DMS53 (cell line): Measurements from ENCODE around the gene PRPF18.
A peak's percentile ranks its signal among the peaks of the same experiment; 100 is the strongest.

ENCODE experiments used
- DNase-seq: peaks from one replicate; lab custom pipeline; 2025; lab: John Stamatoyannopoulos, UW

The PRPF18 gene

DNA sequence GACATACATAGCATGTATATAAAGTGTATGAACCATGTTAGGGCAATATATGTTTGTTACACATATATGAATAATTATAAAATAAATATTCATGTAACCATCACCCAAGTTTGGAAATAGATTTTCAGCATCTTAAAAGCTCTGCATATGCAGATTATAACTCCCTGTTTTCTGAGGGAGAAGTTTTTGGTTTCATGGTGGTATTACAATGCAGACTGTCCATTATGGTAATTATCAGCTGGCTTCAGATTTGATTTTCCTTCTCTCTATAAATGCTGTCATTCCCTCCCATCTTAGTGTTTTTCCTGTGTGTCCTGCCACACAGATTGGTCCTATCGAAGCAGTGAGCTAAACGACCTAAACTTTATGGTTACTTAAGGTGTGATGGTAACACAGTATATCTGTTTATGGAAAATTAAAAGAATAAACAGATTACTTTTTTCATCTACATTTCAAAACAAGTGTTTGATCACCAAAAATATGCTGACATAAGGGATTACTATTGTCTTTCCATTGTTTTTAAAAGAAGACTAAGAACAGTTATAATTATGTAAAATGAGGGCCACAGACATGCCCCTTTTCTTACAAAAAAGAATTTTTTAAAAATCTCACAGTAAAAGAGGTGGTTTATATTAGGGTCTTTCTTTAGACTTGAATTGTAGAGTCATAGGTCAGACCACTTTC, 17.7 kb downstream of the PRPF18 start:
- no peak for DNase-seq

DNA sequence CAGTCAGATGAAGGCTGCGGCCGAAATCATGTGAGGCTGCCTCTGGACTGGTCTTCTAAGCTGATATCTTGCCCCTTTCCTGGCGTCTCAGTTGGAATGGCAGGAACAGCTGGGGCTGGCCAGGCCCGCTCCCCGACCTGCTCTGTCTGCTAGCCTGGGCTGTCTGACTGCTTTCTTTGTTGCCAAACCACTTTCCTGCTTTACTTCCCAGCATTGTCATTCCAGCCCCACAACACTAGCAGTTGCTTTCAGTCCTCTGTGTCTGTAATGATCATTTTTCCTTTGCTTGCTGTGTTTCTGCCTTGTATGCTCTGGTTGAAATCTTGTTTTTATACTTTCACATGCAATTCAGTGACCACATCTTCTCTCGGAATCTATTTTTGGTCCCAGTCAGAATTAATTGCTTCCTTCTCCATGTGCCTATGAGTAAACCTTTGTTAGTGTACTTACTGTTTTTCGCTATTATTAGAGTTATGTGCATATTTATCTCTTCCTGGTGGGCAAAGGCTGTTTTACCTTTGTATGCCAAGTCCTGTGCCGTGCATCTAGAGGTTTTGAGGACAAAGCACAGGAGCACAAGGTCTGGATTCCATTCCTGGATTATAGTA, 21.6 kb downstream of the PRPF18 start:
- DNase-seq: no peak

GRCh38 chr10:13612654-13613373, 26.0 kb downstream of the PRPF18 start:
- DNase-seq: peak; percentile 6

GRCh38 chr10:13613519-13613918, 26.8 kb downstream of the PRPF18 start:
- DNase-seq: peak; percentile 24

DNA sequence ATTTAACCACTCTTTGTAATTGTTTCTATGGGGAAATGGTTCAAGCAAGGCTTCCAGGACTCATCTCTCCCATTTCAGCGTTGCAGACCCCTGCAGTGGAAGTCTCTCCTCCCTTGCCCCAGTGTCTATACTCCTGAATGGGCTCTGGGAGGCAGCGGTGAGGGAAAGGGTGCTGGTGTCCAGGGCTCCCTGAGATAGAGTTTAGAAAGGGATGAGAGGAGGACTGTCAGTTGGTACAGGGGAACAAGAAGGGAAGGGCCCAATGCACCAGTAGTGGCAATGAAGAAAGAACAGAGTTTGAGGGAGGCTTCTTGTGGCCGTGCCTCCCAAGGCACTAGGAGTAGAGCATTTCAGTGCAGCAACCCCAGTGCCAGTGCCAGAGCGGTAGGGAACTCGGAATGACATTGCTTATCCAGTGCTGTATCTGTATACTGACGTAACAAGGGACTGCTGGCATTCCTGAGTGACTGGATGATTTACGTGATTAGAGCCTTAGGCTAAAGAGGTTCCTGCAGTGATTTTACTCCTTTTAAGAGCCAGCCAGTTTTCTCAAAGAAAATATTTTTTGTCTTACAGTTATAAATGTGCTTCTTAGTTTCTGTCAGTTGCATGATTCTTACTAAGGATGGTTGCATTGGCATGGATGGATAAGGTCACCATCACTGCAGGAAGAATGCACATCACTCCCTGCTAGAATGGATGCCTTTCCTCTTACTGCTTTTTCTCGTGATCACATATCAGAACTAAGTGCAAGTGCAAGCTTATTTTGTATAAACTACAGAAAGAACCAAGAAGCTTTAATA, 28.0 kb downstream of the PRPF18 start:
- DNase-seq: no peak

GRCh38 chr10:13615650-13616300, 29.0 kb downstream of the PRPF18 start:
- DNase-seq: no peak

DNA sequence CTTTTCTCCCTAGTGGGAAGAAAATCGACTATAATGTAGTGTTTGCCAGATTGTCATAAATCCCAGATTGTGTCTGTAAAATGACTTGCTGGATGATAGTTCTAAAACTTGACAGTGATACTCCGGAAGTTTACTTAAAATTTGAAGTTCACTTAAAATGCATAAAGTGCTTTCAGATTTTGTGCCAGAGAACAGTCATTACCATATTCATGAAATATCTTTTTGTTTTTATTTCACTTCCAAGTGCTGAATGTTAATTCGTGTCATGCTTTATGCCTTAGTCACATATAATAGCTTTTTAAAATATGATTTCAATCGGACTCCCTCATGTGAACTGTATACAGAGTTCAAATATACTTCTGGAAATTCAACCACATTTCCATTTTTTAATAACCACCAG, 30.4 kb downstream of the PRPF18 start:
- no peak for DNase-seq

DNA sequence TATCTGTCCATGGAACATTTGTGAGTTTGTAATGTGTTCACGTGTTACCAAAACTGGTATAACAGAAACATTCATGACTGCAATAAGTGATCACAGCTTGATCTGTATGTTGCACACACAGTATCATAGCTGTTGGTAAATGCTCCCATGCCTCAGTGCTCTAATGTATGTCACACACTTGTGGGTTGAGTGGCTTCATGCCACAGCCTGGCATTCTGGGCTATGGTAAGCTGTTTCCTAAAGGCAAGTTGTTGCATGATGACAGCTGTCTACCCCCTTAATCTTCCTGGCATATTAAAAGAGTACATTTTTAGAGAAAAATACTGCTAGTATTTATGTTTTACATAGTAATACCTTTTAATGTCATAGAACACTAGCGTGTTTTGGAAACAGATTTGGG, 35.2 kb downstream of the PRPF18 start:
- no peak for DNase-seq

DNA sequence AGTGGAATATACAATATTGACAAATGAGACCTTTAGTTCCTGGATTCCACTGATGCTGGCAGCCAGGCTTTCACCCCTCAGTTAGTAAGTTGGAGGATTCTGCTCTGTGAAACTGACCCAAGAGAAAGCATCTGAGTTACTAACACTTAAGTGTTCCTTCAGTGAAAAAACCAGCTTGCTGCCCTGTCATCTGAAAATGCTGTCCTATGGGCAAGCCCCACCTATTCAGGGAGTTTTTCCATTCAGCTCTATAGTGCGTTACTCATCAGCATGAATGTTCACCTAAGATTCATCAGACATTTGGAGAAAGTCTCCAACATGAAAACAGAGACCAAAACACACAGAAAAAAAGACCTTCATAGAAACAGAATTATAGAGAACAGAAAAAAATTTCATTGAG, 37.9 kb downstream of the PRPF18 start:
- DNase-seq: no peak

DNA sequence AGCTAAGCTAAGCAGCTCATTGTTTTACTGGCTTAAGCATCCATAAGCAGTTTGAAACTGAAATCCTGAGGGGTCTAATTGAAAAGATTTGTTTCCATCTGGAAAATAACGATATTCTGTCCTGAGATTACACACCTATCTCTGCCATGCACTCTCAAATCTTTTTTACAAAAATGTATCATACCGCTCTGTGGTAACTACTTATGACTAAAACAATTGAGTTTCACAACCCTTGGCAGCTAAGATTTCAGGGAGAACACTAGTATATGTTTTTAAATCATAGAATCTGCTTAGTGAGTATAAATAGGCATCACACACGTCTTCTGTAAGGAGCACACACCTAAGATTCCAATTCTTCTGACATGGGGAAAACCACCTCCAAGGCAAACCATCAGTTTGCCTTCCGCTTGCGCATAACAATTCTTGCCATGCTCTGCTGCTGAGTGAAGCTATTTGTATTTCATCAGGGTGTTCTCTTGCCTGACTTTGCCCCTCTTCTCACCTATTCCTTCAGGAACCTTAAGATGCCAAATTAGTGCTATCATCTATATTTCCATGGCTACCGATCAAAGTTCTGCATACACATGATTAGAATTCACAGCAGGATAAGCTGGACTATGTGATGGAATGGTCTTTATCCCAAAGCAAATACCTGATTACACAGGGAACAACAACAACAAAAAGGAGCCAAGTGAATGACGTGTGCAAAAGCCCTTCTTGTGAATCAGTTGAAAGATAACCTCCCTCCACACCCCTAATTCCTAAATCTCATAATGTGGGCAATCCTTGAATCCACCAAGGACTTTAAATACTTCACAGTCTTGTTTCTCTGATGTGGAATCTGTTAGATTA, 40.9 kb downstream of the PRPF18 start:
- no peak for DNase-seq

GRCh38 chr10:13628661-13629060, 41.9 kb downstream of the PRPF18 start:
- DNase-seq: peak; percentile 17

DNA sequence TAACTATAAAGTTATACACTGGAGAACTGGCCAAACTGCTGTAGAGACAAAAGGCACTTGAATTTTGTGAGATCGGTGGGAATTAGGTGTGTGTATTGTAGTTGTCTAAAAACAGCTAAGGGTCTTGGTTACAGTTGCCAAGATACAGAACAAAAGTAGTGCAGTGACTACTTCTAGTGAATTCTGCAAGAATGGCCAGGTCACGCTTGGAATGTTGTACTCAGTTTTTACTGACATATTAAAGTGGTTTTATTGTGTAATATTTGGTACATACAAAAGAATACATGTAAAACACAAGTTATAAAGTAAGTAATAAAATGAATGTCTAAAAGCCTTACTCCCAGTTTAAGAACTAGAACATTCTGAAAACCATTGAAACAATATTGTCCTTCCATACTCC, 42.4 kb downstream of the PRPF18 start:
- peak; percentile 8 for DNase-seq

GRCh38 chr10:13630231-13630630, 43.5 kb downstream of the PRPF18 start:
- no peak for DNase-seq

- DNase-seq: no peak
Measured at GRCh38 chr10:13631594-13631993, 44.8 kb downstream of the PRPF18 start.

GRCh38 chr10:13632440-13632839, 45.7 kb downstream of the PRPF18 start:
- DNase-seq: no peak

DNA sequence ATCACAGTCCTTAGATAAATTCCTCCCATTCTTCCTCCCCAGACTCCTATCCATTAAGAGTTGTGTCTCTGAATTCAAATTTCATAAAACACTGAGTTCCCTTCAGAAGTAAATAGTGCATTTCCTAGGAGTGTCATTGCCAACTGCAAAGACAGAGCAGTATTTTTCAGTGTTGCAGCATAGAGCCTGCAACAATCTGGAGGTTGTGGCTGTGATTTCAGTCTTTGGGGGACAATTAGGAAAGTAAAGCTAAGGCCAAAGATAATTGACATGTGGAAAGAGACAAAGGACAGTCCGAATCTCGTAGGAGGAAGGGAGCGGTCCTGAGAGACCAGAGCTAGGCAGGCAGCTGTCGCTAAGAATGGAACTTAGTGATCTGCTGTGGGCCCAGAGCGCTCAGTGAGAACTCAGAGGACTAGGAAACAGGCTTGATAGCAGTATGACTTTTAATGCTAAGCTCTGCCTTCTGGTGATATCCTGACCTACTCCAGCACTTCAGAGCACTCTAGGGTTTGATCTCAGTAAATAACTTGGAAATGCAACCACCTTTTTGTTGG, 46.2 kb downstream of the PRPF18 start:
- no peak for DNase-seq

GRCh38 chr10:13633689-13634088, 46.9 kb downstream of the PRPF18 start:
- peak; percentile 50 for DNase-seq

GRCh38 chr10:13634207-13634606, 47.4 kb downstream of the PRPF18 start:
- no peak for DNase-seq

DNA sequence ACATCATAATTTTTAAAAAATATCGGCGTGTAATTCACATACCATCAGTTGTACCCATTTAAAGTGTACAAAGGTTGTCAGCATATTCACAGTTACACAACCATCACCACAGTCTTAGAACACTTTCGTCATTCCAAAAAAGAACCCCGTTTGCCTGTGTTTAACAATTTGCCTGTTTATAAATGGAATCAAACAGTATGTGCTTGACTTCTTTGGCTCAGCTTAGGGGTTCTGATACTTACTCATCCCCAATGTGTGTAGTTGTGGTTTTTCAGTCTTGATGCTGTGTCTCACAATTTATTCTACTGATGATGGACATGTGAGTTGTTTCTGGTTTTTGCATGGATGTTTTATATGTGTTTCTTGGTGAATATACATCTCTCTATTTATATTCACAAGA, 50.0 kb downstream of the PRPF18 start:
- no peak for DNase-seq

DNA sequence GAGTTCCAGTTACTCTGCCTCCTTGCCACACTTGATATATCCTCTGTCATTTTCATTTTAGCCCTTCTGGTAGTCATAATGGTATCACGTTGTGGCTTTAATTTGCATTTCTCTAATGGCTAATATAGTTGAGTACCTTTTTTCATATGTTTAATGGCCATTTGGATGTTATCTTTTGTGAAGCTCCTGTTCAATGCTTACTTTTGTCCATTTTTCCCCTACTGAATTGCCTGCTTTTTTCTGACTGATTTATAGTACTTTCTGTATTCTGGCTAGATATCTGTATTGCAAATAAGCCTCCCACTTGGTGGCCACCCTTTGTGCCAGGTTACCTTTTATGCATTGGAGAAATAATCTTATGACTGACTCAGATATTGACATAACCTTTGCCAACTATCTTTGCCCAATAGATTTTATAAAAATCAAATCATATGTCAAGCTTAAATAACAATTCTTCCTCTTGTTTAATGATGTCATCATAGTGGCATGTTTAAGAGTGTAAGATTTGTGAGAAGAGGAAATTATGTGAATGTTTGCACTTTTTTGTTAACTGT, 50.6 kb downstream of the PRPF18 start:
- DNase-seq: no peak
